ENCODE data around the gene ASPG. TPM values are rescaled to one million over a fixed set of nuclear protein-coding genes. Genes with fewer than 3 reads are reported as not detected.

ASPG gene
- total RNA-seq, 4 donors from 2014 or later, result 0.33 to 0.75 (median 0.45) TPM; not detected in 1

DNA sequence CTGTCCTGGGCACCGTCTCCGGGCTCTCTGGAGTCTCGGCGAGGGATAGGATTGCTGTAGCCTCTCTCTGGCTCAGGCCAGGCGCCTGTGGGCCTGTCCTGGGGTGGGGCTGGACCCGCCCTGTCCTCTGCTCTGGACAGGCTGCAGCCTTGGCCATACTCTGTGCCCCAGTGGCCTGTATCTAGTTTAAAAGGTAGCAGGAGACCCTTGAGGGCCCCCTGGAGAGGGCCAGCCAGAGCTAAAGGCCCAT, 54.6 kb downstream of the ASPG start:
- Histone ChIP-seq H3K27me3 (peaks cover 7 to 80% (median 30%) of the 10 kb centered on the region in 4 donors), H3K36me3 (no peaks in the 10 kb centered on the region), H3K27ac (replicated peaks in 1 of 4) (no peak overlapping the region), H3K4me3 (peak overlapping the region; percentile 52 to 65 (median 56)), H3K4me1 (peaks cover 32 to 47% (median 45%) of the 10 kb centered on the region in 4 donors), H3K9me3 (no peaks in the 10 kb centered on the region)
- TF ChIP-seq POLR2A (IDR thresholded peaks at IDR 0.05; ENCODE audit: low read depth) (no peak), POLR2AphosphoS5 (IDR thresholded peaks at IDR 0.05) (no peak), EP300 (IDR thresholded peaks at IDR 0.05) (no peak)
- TF ChIP-seq, protein P1, sequence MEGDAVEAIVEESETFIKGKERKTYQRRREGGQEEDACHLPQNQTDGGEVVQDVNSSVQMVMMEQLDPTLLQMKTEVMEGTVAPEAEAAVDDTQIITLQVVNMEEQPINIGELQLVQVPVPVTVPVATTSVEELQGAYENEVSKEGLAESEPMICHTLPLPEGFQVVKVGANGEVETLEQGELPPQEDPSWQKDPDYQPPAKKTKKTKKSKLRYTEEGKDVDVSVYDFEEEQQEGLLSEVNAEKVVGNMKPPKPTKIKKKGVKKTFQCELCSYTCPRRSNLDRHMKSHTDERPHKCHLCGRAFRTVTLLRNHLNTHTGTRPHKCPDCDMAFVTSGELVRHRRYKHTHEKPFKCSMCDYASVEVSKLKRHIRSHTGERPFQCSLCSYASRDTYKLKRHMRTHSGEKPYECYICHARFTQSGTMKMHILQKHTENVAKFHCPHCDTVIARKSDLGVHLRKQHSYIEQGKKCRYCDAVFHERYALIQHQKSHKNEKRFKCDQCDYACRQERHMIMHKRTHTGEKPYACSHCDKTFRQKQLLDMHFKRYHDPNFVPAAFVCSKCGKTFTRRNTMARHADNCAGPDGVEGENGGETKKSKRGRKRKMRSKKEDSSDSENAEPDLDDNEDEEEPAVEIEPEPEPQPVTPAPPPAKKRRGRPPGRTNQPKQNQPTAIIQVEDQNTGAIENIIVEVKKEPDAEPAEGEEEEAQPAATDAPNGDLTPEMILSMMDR (IDR thresholded peaks at IDR 0.05), result no peak
- intact Hi-C loops (cut with DNase I), result no loop called here
- DNase-seq (ENCODE audit: extremely low spot score), result no peak
- WGBS, result 63% methylated on average over 4 of the region's 6 CpGs

DNA sequence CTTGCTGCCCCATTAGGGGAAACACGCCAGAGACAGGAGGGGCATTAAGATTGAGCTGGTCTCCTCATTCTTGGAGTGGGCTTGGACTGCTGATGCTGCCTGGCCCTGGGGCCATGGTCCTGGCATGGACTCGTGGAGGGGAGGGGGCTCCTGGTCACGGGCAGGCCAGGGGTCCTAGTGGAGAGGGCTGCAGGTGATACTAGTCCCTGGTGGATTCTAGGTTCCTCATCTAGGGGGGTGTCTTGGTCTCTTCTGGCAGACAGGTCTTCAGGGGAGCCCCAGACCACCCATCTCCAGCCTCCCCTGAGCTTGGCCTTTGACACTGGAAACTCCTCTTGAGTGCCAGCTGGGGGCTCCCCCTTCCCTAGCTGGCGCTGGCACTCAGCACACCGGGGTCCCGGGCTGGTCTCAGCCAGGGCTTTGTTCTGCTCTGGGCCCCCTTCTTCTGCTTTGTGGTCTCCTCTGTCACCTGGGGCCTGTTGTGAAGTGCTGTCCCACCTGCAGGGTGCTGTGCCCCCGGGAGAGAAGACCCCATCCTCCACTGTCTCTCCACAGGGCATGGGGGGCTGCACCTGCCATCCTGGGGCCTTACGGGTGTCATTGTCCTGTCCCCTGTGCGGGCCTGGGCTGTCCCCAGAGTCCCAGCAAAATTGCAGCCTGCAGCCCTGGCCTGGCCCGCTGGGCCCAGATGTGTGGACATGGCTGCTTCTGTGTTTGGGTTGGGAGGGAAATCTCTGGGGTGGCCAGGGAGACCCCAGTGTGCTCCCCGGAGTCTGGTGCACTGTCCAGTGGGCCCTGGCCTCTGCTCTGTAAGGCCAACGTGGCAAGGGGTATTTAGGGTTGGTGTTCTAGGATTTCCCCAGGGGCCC, 55.2 kb downstream of the ASPG start:
- H3K4me1 ChIP-seq, result peaks cover 30 to 42% (median 40%) of the 10 kb centered on the region in 4 donors
- no peaks in the 10 kb centered on the region for H3K36me3 ChIP-seq
- intact Hi-C loops (cut with DNase I), result no loop called here
- no peak overlapping the region for H3K27ac ChIP-seq (replicated peaks in 1 of 4)
- H3K4me3 ChIP-seq, result peak overlapping the region in 2 of 4 donors; percentile 54 to 65
- 98% methylated on average over 7 of the region's 12 CpGs for WGBS
- no peak for TF ChIP-seq POLR2AphosphoS5 (IDR thresholded peaks at IDR 0.05)
- TF ChIP-seq EP300 (IDR thresholded peaks at IDR 0.05), result no peak
- TF ChIP-seq POLR2A (IDR thresholded peaks at IDR 0.05; ENCODE audit: low read depth), result no peak
- TF ChIP-seq, protein P1 (IDR thresholded peaks at IDR 0.05), result no peak
- DNase-seq (ENCODE audit: extremely low spot score), result no peak
- H3K27me3 ChIP-seq, result peaks cover 7 to 80% (median 28%) of the 10 kb centered on the region in 4 donors
- no peaks in the 10 kb centered on the region for H3K9me3 ChIP-seq

DNA sequence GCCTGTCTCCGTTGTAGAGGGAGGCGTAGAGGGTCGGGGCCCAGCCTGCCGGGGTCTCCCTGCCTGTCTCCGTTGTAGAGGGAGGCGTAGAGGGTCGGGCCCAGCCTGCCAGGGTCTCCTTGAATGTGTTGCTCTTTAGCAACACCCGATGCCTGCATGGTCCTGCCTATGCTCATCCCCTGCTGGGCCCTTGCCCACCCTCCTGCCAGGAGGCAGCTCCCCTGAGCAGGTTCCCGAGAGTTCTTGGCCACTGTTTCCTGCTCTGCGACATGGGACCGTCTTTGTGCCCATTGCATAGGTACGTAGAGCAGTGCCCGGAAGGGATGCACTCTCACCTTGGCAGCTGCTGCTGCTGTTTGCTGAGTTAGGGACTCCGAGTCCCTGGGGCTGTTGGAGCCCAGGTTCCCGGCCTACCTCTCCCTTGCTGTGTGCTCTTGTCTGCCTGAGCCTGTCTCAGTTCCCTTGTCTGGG, 56.2 kb downstream of the ASPG start:
- intact Hi-C loops (cut with DNase I), result no loop called here
- no peak for DNase-seq (ENCODE audit: extremely low spot score)

DNA sequence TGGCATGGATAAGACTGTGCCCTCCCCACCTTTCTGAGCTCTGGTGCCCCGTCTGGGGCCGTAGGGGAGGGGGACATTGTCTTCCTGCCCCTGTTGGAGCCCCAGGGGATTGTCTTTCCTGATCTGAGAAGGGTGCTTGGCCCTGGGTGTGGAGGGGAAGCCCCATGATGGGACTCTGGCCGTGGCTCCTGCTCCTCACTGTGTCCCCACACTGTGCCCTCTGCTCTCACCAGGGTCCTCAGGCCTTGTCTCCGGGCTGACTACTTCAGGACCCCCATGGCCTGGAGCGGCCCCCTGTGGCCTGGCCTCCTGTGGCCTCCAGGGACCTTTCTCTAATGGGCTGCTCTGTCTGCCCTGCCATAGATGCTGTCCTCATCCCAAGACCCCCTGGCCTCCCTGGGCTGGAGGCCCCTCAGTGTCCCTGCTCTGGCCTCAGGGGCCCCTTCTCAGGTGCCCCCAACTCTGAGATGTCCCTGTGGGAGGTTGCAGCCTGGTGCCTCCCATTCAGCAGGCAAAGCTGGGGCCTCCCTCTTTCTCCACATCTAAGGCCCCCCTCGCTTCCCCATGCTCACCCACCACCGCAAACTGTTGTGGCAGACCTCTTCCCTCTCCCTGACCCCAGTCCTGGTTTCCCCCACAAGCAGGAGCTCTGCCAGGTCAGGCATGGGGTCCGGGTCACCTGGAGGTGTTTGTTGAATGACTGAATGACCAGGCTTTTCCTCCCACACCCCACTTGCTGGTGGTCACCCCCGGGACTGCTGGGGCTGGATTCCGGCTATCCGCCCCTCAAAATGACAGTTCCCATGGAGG, 56.8 kb downstream of the ASPG start:
- no peak for DNase-seq (ENCODE audit: extremely low spot score)
- Histone ChIP-seq H3K27me3 (peaks cover 7 to 81% (median 20%) of the 10 kb centered on the region in 4 donors), H3K4me3 (no peak overlapping the region), H3K9me3 (no peaks in the 10 kb centered on the region), H3K27ac (replicated peaks in 1 of 4) (no peak overlapping the region), H3K36me3 (no peaks in the 10 kb centered on the region), H3K4me1 (peaks cover 20 to 30% (median 27%) of the 10 kb centered on the region in 4 donors)
- intact Hi-C loops (cut with DNase I), result no loop called here
- WGBS, result 78% methylated on average over 11 of the region's 11 CpGs
- no peak for TF ChIP-seq EP300 (IDR thresholded peaks at IDR 0.05)
- no peak for TF ChIP-seq POLR2AphosphoS5 (IDR thresholded peaks at IDR 0.05)
- TF ChIP-seq, protein P1 (IDR thresholded peaks at IDR 0.05), result no peak
- no peak for TF ChIP-seq POLR2A (IDR thresholded peaks at IDR 0.05; ENCODE audit: low read depth)

More for the DNA sequence above, 56.2 kb downstream of the ASPG start:
- Histone ChIP-seq H3K9me3 (no peaks in the 10 kb centered on the region), H3K4me3 (no peak overlapping the region), H3K4me1 (peaks cover 25 to 32% (median 32%) of the 10 kb centered on the region in 4 donors), H3K36me3 (no peaks in the 10 kb centered on the region), H3K27ac (replicated peaks in 1 of 4) (no peak overlapping the region), H3K27me3 (peaks cover 7 to 81% (median 25%) of the 10 kb centered on the region in 4 donors)
- TF ChIP-seq EP300 (IDR thresholded peaks at IDR 0.05) (no peak), POLR2A (IDR thresholded peaks at IDR 0.05; ENCODE audit: low read depth) (no peak)
- WGBS, result 92% methylated on average over 15 of the region's 15 CpGs

DNA sequence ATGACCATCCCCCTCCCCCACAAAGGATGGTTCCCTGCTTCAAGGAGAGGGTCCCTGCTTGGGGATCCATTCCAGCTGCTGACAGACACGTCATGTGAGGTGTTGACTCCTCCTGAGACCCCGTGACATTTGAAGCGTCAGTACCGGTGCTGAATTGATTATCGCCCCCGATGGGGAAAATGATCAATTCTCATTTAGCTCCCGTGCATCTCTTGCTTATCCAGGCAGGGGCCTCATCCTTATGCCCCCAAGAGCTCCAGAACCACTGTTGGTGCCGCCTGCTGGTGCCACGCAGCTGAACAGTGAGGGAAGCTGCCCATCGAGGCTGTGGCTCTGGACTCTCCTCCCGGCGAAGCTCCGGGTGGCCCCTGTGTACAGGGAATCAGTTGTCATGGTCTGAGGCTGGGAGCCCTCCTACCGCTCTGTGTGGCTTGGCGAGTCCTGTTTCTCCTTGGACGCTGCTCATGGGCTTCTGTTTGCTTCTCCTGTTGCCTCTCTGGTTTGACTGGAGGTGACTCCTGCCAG, 57.5 kb downstream of the ASPG start:
- WGBS, result 73% methylated on average over 15 of the region's 16 CpGs
- H3K4me3 ChIP-seq, result no peak overlapping the region
- H3K4me1 ChIP-seq, result peaks cover 19 to 30% (median 23%) of the 10 kb centered on the region in 4 donors
- peaks cover under 1 to 80% (median 14%) of the 10 kb centered on the region in 4 donors for H3K27me3 ChIP-seq
- no peaks in the 10 kb centered on the region for H3K36me3 ChIP-seq
- no peaks in the 10 kb centered on the region for H3K9me3 ChIP-seq
- DNase-seq (ENCODE audit: extremely low spot score), result no peak
- TF ChIP-seq POLR2A (IDR thresholded peaks at IDR 0.05; ENCODE audit: low read depth) (no peak), POLR2AphosphoS5 (IDR thresholded peaks at IDR 0.05) (no peak), EP300 (IDR thresholded peaks at IDR 0.05) (no peak)
- TF ChIP-seq, protein P1 (IDR thresholded peaks at IDR 0.05), result no peak
- intact Hi-C loops (cut with DNase I), result no loop called here
- H3K27ac ChIP-seq (replicated peaks in 1 of 4), result no peak overlapping the region
